Measurements from ENCODE around the gene KCNMA1.
A peak's percentile ranks its signal among the peaks of the same experiment; 100 is the strongest.

The KCNMA1 gene

GRCh38 chr10:76991621-76992020, 646.0 kb downstream of the KCNMA1 start:
- no peak for DNase-seq

GRCh38 chr10:76990561-76990960, 647.0 kb downstream of the KCNMA1 start:
- no peak for DNase-seq

- peak; percentile 75 for DNase-seq
These were observed 652.8 kb downstream of the KCNMA1 start for GRCh38 chr10:76984559-76985443.

GRCh38 chr10:76983624-76984023, 654.0 kb downstream of the KCNMA1 start:
- DNase-seq = no peak

GRCh38 chr10:76982671-76983070, 654.9 kb downstream of the KCNMA1 start:
- DNase-seq = no peak

- DNase-seq = no peak
These were observed 656.4 kb downstream of the KCNMA1 start for GRCh38 chr10:76981251-76981650.

GRCh38 chr10:76977901-76978300, 659.7 kb downstream of the KCNMA1 start:
- DNase-seq = peak; percentile 50

GRCh38 chr10:76977046-76977445, 660.6 kb downstream of the KCNMA1 start:
- no peak for DNase-seq

GRCh38 chr10:76976142-76976541, 661.5 kb downstream of the KCNMA1 start:
- no peak for DNase-seq

GRCh38 chr10:76975126-76975525, 662.5 kb downstream of the KCNMA1 start:
- no peak for DNase-seq

- DNase-seq = no peak
These were observed 663.5 kb downstream of the KCNMA1 start for GRCh38 chr10:76974017-76974691.

- DNase-seq = no peak
These were observed 664.3 kb downstream of the KCNMA1 start for GRCh38 chr10:76973091-76974016.

GRCh38 chr10:76972541-76972940, 665.1 kb downstream of the KCNMA1 start:
- DNase-seq = no peak

- no peak for DNase-seq
These were observed 665.9 kb downstream of the KCNMA1 start for GRCh38 chr10:76971547-76972170.

- DNase-seq = no peak
These were observed 666.7 kb downstream of the KCNMA1 start for GRCh38 chr10:76970711-76971519.

- DNase-seq = peak; percentile 54
These were observed 668.2 kb downstream of the KCNMA1 start for GRCh38 chr10:76969366-76969948.

- DNase-seq = no peak
These were observed 669.1 kb downstream of the KCNMA1 start for GRCh38 chr10:76968483-76968882.

GRCh38 chr10:76962851-76963250, 674.8 kb downstream of the KCNMA1 start:
- no peak for DNase-seq

- no peak for DNase-seq
These were observed 675.8 kb downstream of the KCNMA1 start for GRCh38 chr10:76961841-76962240.

- DNase-seq = no peak
These were observed 678.5 kb downstream of the KCNMA1 start for GRCh38 chr10:76959111-76959510.

- DNase-seq = no peak
These were observed 682.8 kb downstream of the KCNMA1 start for GRCh38 chr10:76954838-76955237.
